ENCODE measurements around the gene PTH1R. TPM values are rescaled to one million over a fixed set of nuclear protein-coding genes. Genes with fewer than 3 reads are reported as not detected.
"Not testable (repeated sequence)": the region's sequence is repeated elsewhere in the genome, so short reads cannot be mapped to it uniquely, and the experiment has no call there.

Gene PTH1R
- polyA plus RNA-seq, 6 donors from 2014 or later = not detected

DNA sequence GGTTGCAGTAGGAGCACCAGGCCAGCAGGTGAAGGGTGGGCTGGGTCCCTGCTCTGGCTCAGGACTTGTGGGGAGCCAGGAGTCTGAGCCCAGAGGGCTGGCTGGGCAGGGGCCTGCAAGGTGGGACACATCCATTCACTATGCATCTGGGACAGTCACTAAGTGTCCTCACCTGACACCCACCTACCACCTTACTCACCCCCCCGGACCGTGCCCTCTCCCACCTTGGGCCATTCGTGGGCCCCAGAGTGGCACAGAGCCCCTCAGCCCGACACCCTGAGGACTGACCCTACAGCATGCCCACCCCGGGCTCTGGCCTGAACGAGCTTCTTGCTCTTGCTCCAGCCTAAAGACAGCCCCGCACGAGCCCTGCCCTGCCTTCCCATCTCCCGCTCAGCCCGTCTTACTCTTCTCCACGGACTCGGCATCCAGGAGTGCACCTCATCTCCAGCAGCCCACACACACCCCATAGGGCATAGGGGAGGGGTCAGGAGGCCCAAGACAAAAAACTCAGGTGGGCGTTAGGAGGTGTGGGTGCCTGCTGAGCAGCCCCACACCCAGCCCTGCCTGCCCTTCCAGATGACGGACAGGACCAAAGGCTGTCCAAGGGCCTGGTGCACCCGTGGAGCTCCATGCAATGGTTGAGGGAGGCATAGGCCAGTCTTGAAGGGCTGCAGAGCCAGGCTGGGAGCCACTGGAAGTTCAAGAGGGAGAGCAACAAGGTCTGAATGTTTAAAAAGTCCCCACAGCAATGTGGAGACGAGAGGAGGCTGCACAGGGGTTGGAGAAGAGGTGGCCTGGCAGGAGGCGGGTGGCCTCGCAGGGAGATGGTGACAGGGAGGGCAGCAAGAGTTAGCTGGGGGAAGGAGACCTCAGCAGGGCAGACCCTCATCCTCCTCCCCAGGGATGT, 27.0 kb downstream of the PTH1R start:
- ATAC-seq (ENCODE audit: low read depth in 2 of 2) = no peak
- Mint-ChIP-seq H3K4me1 (peaks cover 4 to 8% (median 5%) of the 10 kb centered on the region in 3 donors), H3K36me3 (no peaks in the 10 kb centered on the region), H3K9me3 (no peaks in the 10 kb centered on the region), H3K4me3 (no peak overlapping the region), H3K27me3 (no peaks in the 10 kb centered on the region), H3K27ac (peak overlapping the region in 2 of 6 donors; percentile 39 to 76)
- no peak for DNase-seq

DNA sequence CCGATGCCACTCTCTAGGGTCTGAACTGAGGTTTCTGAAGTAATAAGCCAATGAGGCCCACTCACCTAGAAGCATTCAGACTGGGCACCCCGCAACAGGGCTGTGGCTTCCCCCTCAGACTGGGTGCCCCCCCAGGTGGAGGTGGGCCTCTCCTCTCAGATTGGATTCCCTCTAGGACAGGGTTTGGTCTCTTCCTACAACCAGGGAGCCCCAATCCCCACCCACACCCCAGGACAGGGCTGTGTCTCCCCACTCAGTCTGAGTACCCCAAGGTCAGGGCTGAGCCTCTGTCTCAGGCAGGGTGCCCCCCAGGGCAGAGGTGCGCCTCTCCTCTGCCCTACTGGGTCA, 27.7 kb downstream of the PTH1R start:
- Mint-ChIP-seq H3K9me3 (no peaks in the 10 kb centered on the region), H3K27me3 (no peaks in the 10 kb centered on the region), H3K36me3 (no peaks in the 10 kb centered on the region), H3K4me3 (no peak overlapping the region), H3K4me1 (peaks cover 6 to 9% (median 7%) of the 10 kb centered on the region in 3 donors), H3K27ac (no peak overlapping the region)
- DNase-seq (no peak), ATAC-seq (ENCODE audit: low read depth in 2 of 2) (no peak)

DNA sequence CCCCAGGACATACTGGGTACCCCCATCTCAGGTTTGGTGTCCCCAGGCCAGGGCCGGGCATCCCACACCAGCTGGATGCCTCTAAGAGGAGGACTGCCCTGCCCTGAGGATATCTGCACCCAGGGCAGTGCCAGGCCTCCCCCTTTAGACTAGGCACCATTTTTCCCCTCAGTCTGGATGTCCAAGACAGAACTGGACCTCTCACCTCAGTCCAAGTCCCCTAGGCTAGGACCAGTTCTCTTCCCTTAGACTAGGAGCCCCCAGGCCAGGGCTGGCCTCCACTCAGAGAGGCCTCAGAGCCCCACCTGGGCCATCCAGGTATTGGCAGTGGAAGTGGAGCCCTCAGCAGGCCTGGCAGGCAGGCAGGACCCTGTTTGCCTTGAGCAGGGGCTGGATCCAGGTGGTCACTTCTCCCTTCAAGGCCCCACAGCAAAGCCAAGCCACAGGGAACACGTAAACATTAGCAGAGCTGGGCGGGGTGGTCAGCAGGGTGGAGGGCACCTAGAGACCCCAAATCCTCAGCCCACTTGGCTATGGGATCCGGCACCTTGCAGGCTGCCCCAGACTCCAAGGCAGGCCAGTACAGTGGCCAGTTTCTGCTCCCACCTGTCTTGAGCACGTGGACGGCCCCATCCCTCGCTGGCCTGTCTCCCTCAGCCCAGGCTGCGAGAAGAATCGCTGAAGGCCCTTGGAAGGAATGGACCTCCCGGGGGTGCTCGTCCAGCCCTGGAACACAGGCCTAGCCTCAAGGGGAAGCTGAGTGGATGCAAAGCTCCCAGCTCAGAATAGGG, 28.3 kb downstream of the PTH1R start:
- Mint-ChIP-seq H3K36me3 (no peaks in the 10 kb centered on the region), H3K9me3 (no peaks in the 10 kb centered on the region), H3K27ac (no peak overlapping the region), H3K4me3 (no peak overlapping the region), H3K27me3 (no peaks in the 10 kb centered on the region), H3K4me1 (peaks cover 6 to 9% (median 7%) of the 10 kb centered on the region in 3 donors)
- DNase-seq (no peak), ATAC-seq (ENCODE audit: low read depth in 2 of 2) (no peak)

DNA sequence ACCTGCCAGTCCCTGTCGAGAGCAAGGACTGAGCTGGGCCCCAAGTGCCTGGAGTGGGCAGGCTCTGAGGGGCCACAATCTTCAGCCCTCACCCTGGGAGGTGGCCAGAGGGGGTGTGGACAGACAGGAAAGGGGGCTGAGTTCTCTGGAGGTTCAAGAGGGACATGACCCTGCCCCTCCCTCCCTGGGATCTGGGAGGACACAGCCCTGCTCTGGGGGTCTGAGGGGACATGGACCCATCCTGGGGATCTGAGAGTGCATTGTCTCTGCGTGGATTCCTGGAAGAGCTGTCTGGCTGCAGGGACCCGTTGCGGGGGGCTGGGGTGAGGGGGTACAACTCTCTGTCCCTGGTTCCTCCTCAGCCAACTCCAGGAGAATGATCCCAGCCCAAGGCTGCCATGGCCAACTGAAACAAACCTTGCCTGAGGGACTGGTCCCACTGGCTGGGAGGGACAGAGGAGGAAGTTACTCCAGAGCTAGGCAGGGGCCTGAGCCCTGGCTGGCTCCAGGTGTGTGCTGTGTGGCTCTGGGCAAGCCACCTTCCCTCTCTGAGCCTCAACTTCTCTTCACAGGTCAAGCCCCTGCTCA, 29.0 kb downstream of the PTH1R start:
- ATAC-seq (ENCODE audit: low read depth in 2 of 2) (no peak), DNase-seq (no peak)
- H3K4me3 Mint-ChIP-seq = no peak overlapping the region
- no peaks in the 10 kb centered on the region for H3K9me3 Mint-ChIP-seq
- no peaks in the 10 kb centered on the region for H3K27me3 Mint-ChIP-seq
- H3K27ac Mint-ChIP-seq = no peak overlapping the region
- peaks cover 6 to 9% (median 7%) of the 10 kb centered on the region in 3 donors for H3K4me1 Mint-ChIP-seq
- H3K36me3 Mint-ChIP-seq = no peaks in the 10 kb centered on the region

DNA sequence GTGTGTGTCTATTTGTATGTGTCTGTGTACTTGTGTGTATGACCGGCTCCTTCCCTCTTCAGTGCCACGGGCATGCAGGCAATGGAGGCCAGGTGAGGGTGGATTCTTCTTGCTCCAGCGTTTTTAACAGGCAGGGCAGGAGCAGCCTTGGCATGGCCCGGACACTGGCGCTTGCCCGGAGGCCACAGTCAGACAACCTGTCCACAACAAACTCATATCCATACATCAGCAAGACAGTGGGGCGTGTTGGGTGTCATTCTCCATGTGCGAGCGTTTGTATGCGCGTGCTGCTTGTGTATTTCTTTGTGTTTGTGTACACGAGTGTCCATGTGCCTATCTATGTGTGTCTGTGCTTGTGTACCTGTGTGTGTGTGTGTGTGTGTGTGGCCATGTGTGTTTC, 29.8 kb downstream of the PTH1R start:
- ATAC-seq (ENCODE audit: low read depth in 2 of 2) = no peak
- peaks cover 6 to 9% (median 7%) of the 10 kb centered on the region in 3 donors for H3K4me1 Mint-ChIP-seq
- H3K27ac Mint-ChIP-seq = peak overlapping the region in 1 of 6 donors; percentile 47
- DNase-seq = no peak
- H3K36me3 Mint-ChIP-seq = no peaks in the 10 kb centered on the region
- H3K27me3 Mint-ChIP-seq = no peaks in the 10 kb centered on the region
- no peaks in the 10 kb centered on the region for H3K9me3 Mint-ChIP-seq
- no peak overlapping the region for H3K4me3 Mint-ChIP-seq

DNA sequence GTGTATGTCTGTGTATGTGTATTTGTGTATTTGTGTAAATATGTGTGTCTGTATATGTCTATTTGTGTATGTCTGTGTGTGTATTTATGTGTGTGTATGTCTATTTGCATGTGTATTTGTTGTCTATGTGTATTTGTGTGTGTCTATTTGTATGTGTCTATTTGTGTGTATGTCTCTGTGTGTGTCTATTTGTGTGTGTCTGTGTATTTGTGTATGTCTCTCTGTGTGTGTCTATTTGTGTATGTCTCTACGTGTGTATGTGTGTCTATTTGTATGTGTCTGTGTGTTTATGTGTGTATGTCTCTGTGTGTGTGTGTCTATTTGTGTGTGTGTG, 30.4 kb downstream of the PTH1R start:
- ATAC-seq (ENCODE audit: low read depth in 2 of 2) (no peak), DNase-seq (no peak)
- Mint-ChIP-seq H3K27me3 (no peaks in the 10 kb centered on the region), H3K36me3 (no peaks in the 10 kb centered on the region), H3K9me3 (no peaks in the 10 kb centered on the region), H3K4me1 (peaks cover 6 to 9% (median 7%) of the 10 kb centered on the region in 3 donors), H3K4me3 (no peak overlapping the region), H3K27ac (no peak overlapping the region)

DNA sequence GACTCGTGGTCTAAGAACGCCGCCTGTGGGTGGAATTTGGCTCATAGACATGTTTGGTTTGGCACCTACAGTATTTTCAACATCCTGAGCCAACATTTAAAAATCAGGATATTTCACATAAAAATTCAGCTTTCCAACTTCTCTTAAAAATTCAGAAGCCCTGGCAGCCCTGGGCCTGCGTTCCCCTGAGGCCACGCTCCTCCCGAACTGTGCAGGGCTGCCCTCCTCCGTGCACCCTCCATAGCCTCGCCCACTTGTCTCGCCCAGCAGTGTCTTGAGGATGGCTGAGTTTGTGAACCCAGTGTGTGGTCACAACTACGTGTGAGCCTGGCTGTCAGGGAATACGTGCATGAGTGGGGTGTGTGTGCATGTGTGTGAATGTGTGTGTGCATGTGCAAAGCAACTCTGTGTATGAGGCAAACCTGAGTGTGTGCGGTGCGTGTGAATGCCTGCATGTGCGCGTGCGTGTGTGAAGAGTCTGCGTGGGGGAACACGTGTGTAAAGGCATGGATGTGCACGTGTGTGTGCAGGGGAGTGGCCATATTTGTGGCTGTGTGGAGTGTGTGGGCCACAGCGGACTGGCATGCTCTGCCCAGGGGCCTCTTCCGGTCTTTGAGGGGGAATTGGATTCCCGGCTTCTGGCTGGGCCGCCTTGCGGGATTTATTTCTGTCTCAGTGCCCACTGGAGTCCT, 30.9 kb downstream of the PTH1R start:
- DNase-seq (no peak), ATAC-seq (ENCODE audit: low read depth in 2 of 2) (no peak)
- no peak overlapping the region for H3K27ac Mint-ChIP-seq
- no peak overlapping the region for H3K4me3 Mint-ChIP-seq
- peaks cover 7 to 9% (median 8%) of the 10 kb centered on the region in 3 donors for H3K4me1 Mint-ChIP-seq
- H3K9me3 Mint-ChIP-seq = no peaks in the 10 kb centered on the region
- no peaks in the 10 kb centered on the region for H3K36me3 Mint-ChIP-seq
- no peaks in the 10 kb centered on the region for H3K27me3 Mint-ChIP-seq

DNA sequence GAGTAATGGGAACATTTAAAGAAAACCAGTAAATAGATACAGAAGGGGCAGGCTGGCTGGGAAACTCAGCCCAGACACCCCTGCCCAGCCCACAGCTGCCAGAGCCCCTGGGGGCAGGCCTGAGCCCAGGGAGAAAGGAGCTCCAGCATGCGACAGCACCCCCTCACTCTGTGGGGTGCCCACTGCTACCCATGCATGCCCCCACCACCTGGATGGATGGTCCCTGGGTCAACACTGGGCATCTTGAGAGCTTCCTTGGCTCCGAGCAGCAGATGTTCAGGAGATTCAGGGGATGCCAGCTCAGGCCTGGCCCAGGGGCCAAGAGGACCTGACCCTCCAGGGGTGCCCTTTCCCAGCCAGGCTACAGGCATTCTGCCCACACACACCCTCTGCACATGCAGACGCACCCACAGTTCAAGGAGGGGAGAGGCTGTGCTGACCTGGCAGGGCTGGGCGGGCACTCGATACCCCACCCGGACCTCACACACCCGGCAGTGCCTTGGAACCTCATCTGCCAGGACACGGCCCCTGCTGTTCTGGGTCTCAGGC, 31.5 kb downstream of the PTH1R start:
- Mint-ChIP-seq H3K4me3 (peak overlapping the region in 2 of 8 donors; percentile 11 to 50), H3K27me3 (no peaks in the 10 kb centered on the region), H3K4me1 (peaks cover 9 to 13% (median 9%) of the 10 kb centered on the region in 3 donors), H3K27ac (peak overlapping the region in 5 of 6 donors; percentile 16 to 80 (median 52)), H3K36me3 (no peaks in the 10 kb centered on the region), H3K9me3 (no peaks in the 10 kb centered on the region)
- ATAC-seq (ENCODE audit: low read depth in 2 of 2) (no peak), DNase-seq (no peak)

DNA sequence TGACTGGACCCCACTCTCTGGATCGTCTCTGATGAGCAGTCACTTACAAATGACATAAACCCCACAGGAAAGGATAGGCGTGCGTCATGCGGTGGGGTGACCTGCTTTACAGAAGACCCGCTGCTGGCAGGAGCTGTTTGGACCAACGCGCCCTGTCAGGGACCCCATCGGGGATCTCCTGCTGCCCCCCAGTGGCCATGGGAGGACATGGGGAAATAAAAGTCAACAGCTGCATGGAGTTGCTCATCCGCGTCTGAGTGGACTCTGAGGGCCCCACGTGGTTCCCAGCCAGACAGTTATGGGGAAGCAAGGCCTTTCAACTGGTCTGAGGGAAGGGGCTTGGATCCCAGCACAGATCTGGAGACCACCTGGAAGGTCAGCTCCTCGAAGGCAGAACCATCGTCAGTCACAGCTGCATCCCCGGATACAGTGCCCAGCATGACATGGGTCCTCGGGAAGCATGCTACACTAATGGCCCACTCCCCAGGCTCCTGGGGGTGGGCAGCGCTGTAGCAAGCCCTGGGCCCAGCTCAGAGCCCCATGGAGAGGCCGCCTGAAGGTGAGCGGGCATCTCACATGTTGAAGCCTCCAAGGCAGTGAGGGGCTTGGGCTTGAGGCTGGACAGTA, 32.1 kb downstream of the PTH1R start:
- H3K4me3 Mint-ChIP-seq = peak overlapping the region in 2 of 8 donors; percentile 11 to 50

DNA sequence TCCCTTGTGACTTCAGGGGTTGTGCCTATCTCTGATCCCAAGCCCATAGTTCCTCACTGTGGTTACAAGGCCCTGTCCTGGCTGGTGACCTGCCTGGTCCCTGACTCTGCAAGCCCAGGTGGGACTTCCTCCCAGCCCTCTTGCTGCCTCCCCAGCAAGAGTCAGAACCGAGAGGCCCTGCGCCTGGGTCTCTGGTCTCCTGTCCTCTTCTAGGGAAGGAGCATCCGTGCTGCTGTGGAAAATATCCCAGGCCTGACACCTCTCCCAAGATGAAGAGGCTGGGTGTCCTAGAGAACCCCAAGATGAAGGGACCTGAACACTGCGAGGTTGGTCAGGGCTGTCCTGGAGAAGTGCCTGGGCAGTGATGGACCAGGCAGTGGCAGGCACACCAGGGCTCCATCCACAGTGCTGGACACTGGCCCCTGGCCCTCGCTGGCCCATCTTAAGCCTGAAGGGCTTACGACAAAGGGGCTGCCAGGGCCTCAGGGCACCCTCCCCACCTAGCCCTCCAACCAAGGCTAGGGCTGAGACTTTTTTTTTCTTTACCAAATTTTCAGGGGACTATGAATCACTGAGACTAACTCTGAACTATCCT, 32.7 kb downstream of the PTH1R start:
- Mint-ChIP-seq H3K4me3 (no peak overlapping the region), H3K27ac (peak overlapping the region in 1 of 6 donors; percentile 13), H3K27me3 (no peaks in the 10 kb centered on the region), H3K36me3 (no peaks in the 10 kb centered on the region), H3K4me1 (peaks cover 7 to 14% (median 9%) of the 10 kb centered on the region in 3 donors), H3K9me3 (no peaks in the 10 kb centered on the region)
- no peak for ATAC-seq (ENCODE audit: low read depth in 2 of 2)
- DNase-seq = no peak

More for the DNA sequence above, 32.1 kb downstream of the PTH1R start:
- DNase-seq (peak; percentile 71), ATAC-seq (ENCODE audit: low read depth in 2 of 2) (peak; percentile 89 to 90)
- H3K36me3 Mint-ChIP-seq = no peaks in the 10 kb centered on the region
- H3K27ac Mint-ChIP-seq = peak overlapping the region in 5 of 6 donors; percentile 16 to 80 (median 52)
- no peaks in the 10 kb centered on the region for H3K27me3 Mint-ChIP-seq
- peaks cover 7 to 14% (median 9%) of the 10 kb centered on the region in 3 donors for H3K4me1 Mint-ChIP-seq
- no peaks in the 10 kb centered on the region for H3K9me3 Mint-ChIP-seq

DNA sequence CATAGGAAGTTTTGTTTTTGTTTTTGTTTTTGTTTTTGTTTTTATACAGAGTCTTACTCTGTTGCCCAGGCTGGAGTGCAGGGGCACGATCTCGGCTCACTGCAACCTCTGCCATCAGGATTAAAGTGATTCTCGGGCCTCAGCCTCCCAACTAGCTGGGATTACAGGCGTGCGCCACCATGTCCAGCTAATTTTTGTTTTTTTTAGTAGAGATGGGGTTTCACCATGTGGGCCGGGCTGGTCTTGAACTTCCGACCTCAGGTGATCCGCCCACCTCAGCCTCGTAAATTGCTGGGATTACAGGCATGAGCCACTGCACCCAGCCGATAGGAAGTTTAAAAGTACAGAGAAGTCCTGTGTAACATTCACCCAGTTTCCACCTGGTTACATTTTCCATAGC, 33.4 kb downstream of the PTH1R start:
- ATAC-seq (ENCODE audit: low read depth in 2 of 2); H3K27me3 Mint-ChIP-seq; H3K4me3 Mint-ChIP-seq; H3K36me3 Mint-ChIP-seq; H3K9me3 Mint-ChIP-seq; DNase-seq: not testable (repeated sequence)
- H3K27ac Mint-ChIP-seq = peak overlapping the region in 2 of 6 donors; percentile 11 to 13
- peaks cover 8 to 14% (median 9%) of the 10 kb centered on the region in 3 donors for H3K4me1 Mint-ChIP-seq

DNA sequence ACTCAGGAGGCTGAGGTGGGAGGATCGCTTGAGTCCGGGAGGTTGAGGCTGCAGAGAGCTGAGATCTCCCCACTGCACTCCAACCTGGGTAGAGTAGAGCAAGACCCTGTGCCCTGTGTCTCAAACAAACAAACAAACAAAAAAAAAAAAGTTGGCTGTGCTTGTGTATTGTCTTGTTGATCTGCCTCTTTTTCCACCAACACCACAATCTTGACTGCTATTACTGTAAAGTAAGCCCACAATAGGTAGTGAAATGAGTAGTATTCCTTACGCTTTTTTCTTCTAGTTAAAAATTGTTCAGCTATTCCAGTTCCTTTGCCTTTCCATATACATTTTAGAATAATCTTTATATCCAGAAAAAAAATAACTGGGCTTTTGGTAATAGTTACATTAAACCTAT, 35.5 kb downstream of the PTH1R start:
- Mint-ChIP-seq H3K36me3 (peaks cover 11 to 21% of the 10 kb centered on the region in 2 donors), H3K4me3 (no peak overlapping the region), H3K4me1 (peaks cover 9 to 14% (median 11%) of the 10 kb centered on the region in 3 donors), H3K9me3 (peaks cover 0 to 4% (median 3%) of the 10 kb centered on the region in 7 donors), H3K27me3 (no peaks in the 10 kb centered on the region), H3K27ac (no peak overlapping the region)
- ATAC-seq (ENCODE audit: low read depth in 2 of 2) (no peak), DNase-seq (no peak)

Data from naive B cell (primary cell).